Gastrocnemius medialis (tissue), 4 donors: ENCODE data around the gene HIP1R. TPM values are rescaled to one million over a fixed set of nuclear protein-coding genes. Genes with fewer than 3 reads are reported as not detected.
A peak's percentile ranks its signal among the peaks of the same experiment; 100 is the strongest.

Experiments used
- ATAC-seq, 2 donors: fragments of 150-250 bp; one replicate each; pipeline ENCODE4 v1.9.1; 2016
- DNase-seq, 2 donors: peaks; one replicate each; pipeline ENCODE4 v3.0.0-alpha.2; 2019
- H3K27ac ChIP-seq, 4 donors: fragments of 200-600 bp; sonication (generic); 1 replicate in 1 of 4; 2 replicates in 3 of 4; pipeline ENCODE4 v1.5.1; 2016 to 2018; ENCODE audit warnings: mild to moderate bottlenecking in 2 of 4, moderate library complexity in 1 of 4
- H3K27me3 ChIP-seq, 3 donors: fragments of 200-600 bp; sonication (generic) in 2 of 3; 1 replicate in 1 of 3; 2 replicates in 2 of 3; pipeline versions ENCODE4 v1.5.1 to v1.6.0; 2016 to 2019; ENCODE audit warnings: mild to moderate bottlenecking in 1 of 3, moderate library complexity in 1 of 3
- H3K36me3 ChIP-seq, 2 donors: fragments of 200-600 bp; sonication (generic) in 1 of 2; one replicate each; pipeline ENCODE4 v1.5.1; 2017 to 2018
- H3K4me1 ChIP-seq, 2 donors: fragments of 200-600 bp; sonication (generic) in 1 of 2; one replicate each; pipeline ENCODE4 v1.5.1; 2016 to 2017; ENCODE audit warnings: mild to moderate bottlenecking in 2 of 2
- H3K4me3 ChIP-seq, 4 donors: fragments of 200-600 bp; sonication (generic) in 3 of 4; 1 replicate in 1 of 4; 2 replicates in 3 of 4; pipeline ENCODE4 v1.5.1; 2016 to 2019; ENCODE audit warnings: mild to moderate bottlenecking in 2 of 4
- H3K9me3 ChIP-seq, 3 donors: fragments of 200-600 bp; sonication (generic) in 2 of 3; 1 replicate in 1 of 3; 2 replicates in 2 of 3; pipeline ENCODE4 v1.5.1; 2016 to 2019
- CTCF ChIP-seq, 5 experiments: fragments of 450-650 bp in 3 of 5; fragments of 200-600 bp in 2 of 5; sonication (generic) in 2 of 5; IDR thresholded peaks in 4 of 5; conservative IDR thresholded peaks in 1 of 5; 1 replicate in 4 of 5; 2 replicates in 1 of 5; pipeline ENCODE4 v1.5.1; 2016 to 2019; ENCODE audit warnings: antibody characterized with exemption in 5 of 5, mild to moderate bottlenecking in 3 of 5, moderate library complexity in 3 of 5
- POLR2A ChIP-seq, 2 donors: fragments of 450-650 bp; IDR thresholded peaks; one replicate each; pipeline ENCODE4 v1.6.1; 2017; ENCODE audit warnings: antibody characterized with exemption in 2 of 2, mild to moderate bottlenecking in 2 of 2, moderate library complexity in 2 of 2
- in situ Hi-C, 4 donors: fragments of 200-750 bp; cut with MboI; loops; one replicate each; pipeline versions ENCODE4 v1.15.0 to v1.8.0; 2017; ENCODE audit warnings: low sequenced_read_pairs in 4 of 4
- intact Hi-C: fragments of 100-400 bp; cut with DNase I; formaldehyde crosslinking; loops from one replicate; pipeline ENCODE4 v1.15.1; 2023; ENCODE audit warnings: low total_unique reads
- total RNA-seq, 4 donors: library from RNA; depleted of rRNA; stranded (reverse); fragments of >200 nt; gene quantifications; one replicate each; pipeline versions ENCODE4 v1.1.0 to v1.2.3, GENCODE V29; 2016

Gene HIP1R
- total RNA-seq, 4 donors from 2014 or later = 9.3 to 14.8 (median 14.5) TPM

DNA sequence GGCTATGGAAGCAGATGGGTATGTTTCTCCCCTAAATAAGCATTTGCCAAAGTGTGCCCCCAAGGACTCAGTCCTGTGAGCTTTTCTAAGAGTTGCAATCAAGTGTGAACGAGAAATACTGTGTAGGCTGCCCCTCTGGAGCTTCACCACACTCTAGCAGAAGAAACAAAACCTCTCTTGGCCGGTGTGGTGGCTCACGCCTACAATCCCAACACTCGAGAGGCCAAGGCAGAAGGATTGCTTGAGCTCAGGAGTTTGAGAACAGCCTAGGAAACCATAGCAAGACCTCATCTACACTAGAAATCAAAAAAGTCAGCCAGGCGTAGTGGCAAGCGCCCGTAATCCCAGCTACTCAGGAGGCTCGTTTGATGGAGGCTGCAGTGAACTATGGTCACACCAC lies 50.9 kb downstream of the HIP1R start:
- Histone ChIP-seq H3K36me3 (no peaks in the 10 kb centered on the region), H3K27ac (no peak overlapping the region), H3K9me3 (no peaks in the 10 kb centered on the region), H3K4me3 (no peak overlapping the region), H3K27me3 (no peaks in the 10 kb centered on the region), H3K4me1 (peaks cover 42 to 46% of the 10 kb centered on the region in 2 donors)
- in situ Hi-C loops (no loop called here), intact Hi-C loops (no loop called here)
- no peak for TF ChIP-seq POLR2A (IDR thresholded peaks at IDR 0.05)
- no peak for TF ChIP-seq CTCF (IDR thresholded peaks at IDR 0.05 in 4 of 5, conservative IDR thresholded peaks at IDR 0.05 in 1 of 5)
- ATAC-seq (no peak), DNase-seq (no peak)

GRCh38 chr12:122886851-122887818 lies 51.9 kb downstream of the HIP1R start:
- no peak for TF ChIP-seq CTCF (IDR thresholded peaks at IDR 0.05 in 4 of 5, conservative IDR thresholded peaks at IDR 0.05 in 1 of 5)
- no peak for TF ChIP-seq POLR2A (IDR thresholded peaks at IDR 0.05)
- no peak for ATAC-seq

GRCh38 chr12:122887819-122888212 lies 52.6 kb downstream of the HIP1R start:
- no peak for ATAC-seq
- Histone ChIP-seq H3K27me3 (no peaks in the 10 kb centered on the region), H3K36me3 (no peaks in the 10 kb centered on the region), H3K27ac (peak overlapping the region; percentile 54 to 75 (median 62)), H3K9me3 (no peaks in the 10 kb centered on the region), H3K4me3 (peak overlapping the region in 1 of 4 donors; percentile 12), H3K4me1 (peaks cover 50% of the 10 kb centered on the region in 2 donors)
- no peak for DNase-seq
- intact Hi-C loops = no loop called here
- in situ Hi-C loops = no loop called here
- TF ChIP-seq CTCF (IDR thresholded peaks at IDR 0.05 in 4 of 5, conservative IDR thresholded peaks at IDR 0.05 in 1 of 5) (no peak), POLR2A (IDR thresholded peaks at IDR 0.05) (no peak)

More at GRCh38 chr12:122886851-122887818, 51.9 kb downstream of the HIP1R start:
- in situ Hi-C loops = no loop called here
- Histone ChIP-seq H3K4me1 (peaks cover 47 to 49% of the 10 kb centered on the region in 2 donors), H3K9me3 (no peaks in the 10 kb centered on the region), H3K27me3 (no peaks in the 10 kb centered on the region), H3K27ac (peak overlapping the region in 3 of 4 donors; percentile 60 to 75 (median 64)), H3K36me3 (no peaks in the 10 kb centered on the region), H3K4me3 (no peak overlapping the region)
- DNase-seq = no peak
- intact Hi-C loops = no loop called here

GRCh38 chr12:122888232-122888752 lies 53.0 kb downstream of the HIP1R start:
- intact Hi-C loops = no loop called here
- peak; percentile 67 to 69 for ATAC-seq
- Histone ChIP-seq H3K9me3 (no peaks in the 10 kb centered on the region), H3K4me1 (peaks cover 54 to 55% of the 10 kb centered on the region in 2 donors), H3K27ac (peak overlapping the region; percentile 54 to 75 (median 62)), H3K27me3 (no peaks in the 10 kb centered on the region), H3K36me3 (no peaks in the 10 kb centered on the region), H3K4me3 (peak overlapping the region in 3 of 4 donors; percentile 5 to 34 (median 12))
- no peak for DNase-seq
- TF ChIP-seq POLR2A (IDR thresholded peaks at IDR 0.05) (no peak), CTCF (IDR thresholded peaks at IDR 0.05 in 4 of 5, conservative IDR thresholded peaks at IDR 0.05 in 1 of 5) (no peak)
- in situ Hi-C loops = no loop called here
